ENCODE results near the gene RPS27.

DNA sequence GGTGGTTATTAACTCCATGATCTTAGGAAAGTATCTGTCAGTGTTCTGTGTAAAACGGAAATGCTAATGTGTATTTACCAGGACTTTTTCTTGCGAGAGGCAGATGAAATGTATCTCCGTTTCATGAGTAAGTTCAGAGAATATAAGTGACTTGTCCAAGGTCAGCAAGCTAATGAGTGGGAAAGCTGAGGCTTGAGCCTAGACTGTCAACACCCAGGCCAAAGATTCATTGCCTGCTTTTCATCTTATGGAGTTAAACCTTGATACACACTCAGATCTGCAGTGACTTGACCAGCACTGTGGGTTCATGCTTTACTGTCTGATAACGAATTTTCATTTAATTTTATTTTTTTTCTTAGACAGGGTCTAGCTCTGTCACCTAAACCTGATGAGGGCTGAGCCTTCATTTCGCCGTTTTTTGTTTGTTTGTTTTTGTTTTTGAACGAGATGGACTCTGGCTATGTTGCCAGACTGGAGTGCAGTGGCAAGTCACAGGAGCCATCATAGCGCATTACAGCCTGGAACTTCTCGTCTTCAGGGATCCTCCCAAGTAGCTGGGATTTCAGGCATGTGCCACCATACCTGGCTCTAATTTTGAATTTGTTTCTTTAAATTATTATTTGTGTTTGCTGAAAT is 12.2 kb upstream of the RPS27 start:
- TF ChIP-seq, protein P1, sequence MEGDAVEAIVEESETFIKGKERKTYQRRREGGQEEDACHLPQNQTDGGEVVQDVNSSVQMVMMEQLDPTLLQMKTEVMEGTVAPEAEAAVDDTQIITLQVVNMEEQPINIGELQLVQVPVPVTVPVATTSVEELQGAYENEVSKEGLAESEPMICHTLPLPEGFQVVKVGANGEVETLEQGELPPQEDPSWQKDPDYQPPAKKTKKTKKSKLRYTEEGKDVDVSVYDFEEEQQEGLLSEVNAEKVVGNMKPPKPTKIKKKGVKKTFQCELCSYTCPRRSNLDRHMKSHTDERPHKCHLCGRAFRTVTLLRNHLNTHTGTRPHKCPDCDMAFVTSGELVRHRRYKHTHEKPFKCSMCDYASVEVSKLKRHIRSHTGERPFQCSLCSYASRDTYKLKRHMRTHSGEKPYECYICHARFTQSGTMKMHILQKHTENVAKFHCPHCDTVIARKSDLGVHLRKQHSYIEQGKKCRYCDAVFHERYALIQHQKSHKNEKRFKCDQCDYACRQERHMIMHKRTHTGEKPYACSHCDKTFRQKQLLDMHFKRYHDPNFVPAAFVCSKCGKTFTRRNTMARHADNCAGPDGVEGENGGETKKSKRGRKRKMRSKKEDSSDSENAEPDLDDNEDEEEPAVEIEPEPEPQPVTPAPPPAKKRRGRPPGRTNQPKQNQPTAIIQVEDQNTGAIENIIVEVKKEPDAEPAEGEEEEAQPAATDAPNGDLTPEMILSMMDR (IDR thresholded peaks at IDR 0.05): no peak
- no peak for TF ChIP-seq EP300 (IDR thresholded peaks at IDR 0.05)

Data from gastroesophageal sphincter (tissue), 3 donors.